Measurements from ENCODE around the gene ZFHX2. TPM values are rescaled to one million over a fixed set of nuclear protein-coding genes. Genes with fewer than 3 reads are reported as not detected.

The ZFHX2 gene
- total RNA-seq, 5 donors from 2014 or later (not counting 1 experiment from before 2014, with no cell fraction given): 0.15 to 1.3 (median 0.44) TPM

GRCh38 chr14:23566778-23567185 is 15.2 kb upstream of the ZFHX2 start:
- Mint-ChIP-seq H3K4me1 (peaks cover 33 to 44% (median 37%) of the 10 kb centered on the region in 3 donors), H3K27ac (peak overlapping the region; percentile 98 to 99), H3K9me3 (no peaks in the 10 kb centered on the region), H3K4me3 (peak overlapping the region; percentile 98 to 100 (median 99)), H3K36me3 (peaks cover 26% of the 10 kb centered on the region), H3K27me3 (no peaks in the 10 kb centered on the region)
- ChIA-PET CTCF (interaction anchor here in 1 of 2 donors (0.9 to 1.1 kb wide), 2 partner anchors 88 to 542 kb away, joined by 3 to 4 read pairs; no protein-coding TSS in a partner anchor), POLR2A (interaction anchor here (0.5 to 0.7 kb wide), 2 partner anchors 15 to 568 kb away, joined by 3 to 5 read pairs; no protein-coding TSS in a partner anchor)
- Histone ChIP-seq H3K27ac (ENCODE audit: low read length) (peak overlapping the region; percentile 78), H3K4me1 (ENCODE audit: control insufficient read depth in 1 of 2, extremely low read depth in 1 of 2, insufficient read depth in 2 of 2, low read length in 2 of 2) (peaks cover 9 to 38% of the 10 kb centered on the region in 2 experiments), H3K9me3 (no peaks in the 10 kb centered on the region), H3K36me3 (ENCODE audit: control insufficient read depth in 2 of 2, extremely low read depth in 1 of 2, insufficient read depth in 1 of 2, low read length in 1 of 2) (peaks cover 10 to 44% of the 10 kb centered on the region in 2 donors), H3K4me3 (ENCODE audit: control insufficient read depth in 1 of 2, extremely low read depth in 1 of 2, low read length in 1 of 2) (peak overlapping the region; percentile 89 to 95), H3K27me3 (replicated peaks in 1 of 2; ENCODE audit: control insufficient read depth in 2 of 2, extremely low read depth in 1 of 2, insufficient read depth in 2 of 2, low read length in 1 of 2) (peaks cover 0 to 8% of the 10 kb centered on the region in 2 experiments)
- 35% methylated on average over 5 of the region's 5 CpGs for WGBS (ENCODE audit: insufficient coverage)
- ATAC-seq (replicated peaks in 1 of 4) (no peak), DNase-seq (no peak)

- H3K36me3 Mint-ChIP-seq: peaks cover 30% of the 10 kb centered on the region
- peaks cover 10 to 50% of the 10 kb centered on the region in 2 donors for H3K36me3 ChIP-seq (ENCODE audit: control insufficient read depth in 2 of 2, extremely low read depth in 1 of 2, insufficient read depth in 1 of 2, low read length in 1 of 2)
Measured at GRCh38 chr14:23566112-23566777, 14.7 kb upstream of the ZFHX2 start.

GRCh38 chr14:23565626-23566025 is 14.1 kb upstream of the ZFHX2 start:
- Mint-ChIP-seq H3K36me3 (peaks cover 35% of the 10 kb centered on the region), H3K27ac (peak overlapping the region in 1 of 2 donors; percentile 61), H3K4me3 (peak overlapping the region in 2 of 3 donors; percentile 47 to 98), H3K4me1 (peaks cover 35 to 48% (median 37%) of the 10 kb centered on the region in 3 donors), H3K9me3 (no peaks in the 10 kb centered on the region), H3K27me3 (no peaks in the 10 kb centered on the region)
- ATAC-seq (replicated peaks in 1 of 4) (no peak), DNase-seq (no peak)
- CTCF ChIA-PET: interaction anchor here in 1 of 2 donors (0.5 kb wide), 1 partner anchor 24 kb away, joined by 7 read pairs; no protein-coding TSS in a partner anchor
- Histone ChIP-seq H3K36me3 (ENCODE audit: control insufficient read depth in 2 of 2, extremely low read depth in 1 of 2, insufficient read depth in 1 of 2, low read length in 1 of 2) (peaks cover 10 to 56% of the 10 kb centered on the region in 2 donors), H3K4me1 (ENCODE audit: control insufficient read depth in 1 of 2, extremely low read depth in 1 of 2, insufficient read depth in 2 of 2, low read length in 2 of 2) (peaks cover 9 to 38% of the 10 kb centered on the region in 2 experiments), H3K27me3 (replicated peaks in 1 of 2; ENCODE audit: control insufficient read depth in 2 of 2, extremely low read depth in 1 of 2, insufficient read depth in 2 of 2, low read length in 1 of 2) (no peaks in the 10 kb centered on the region), H3K9me3 (no peaks in the 10 kb centered on the region), H3K27ac (ENCODE audit: low read length) (no peak overlapping the region), H3K4me3 (ENCODE audit: control insufficient read depth in 1 of 2, extremely low read depth in 1 of 2, low read length in 1 of 2) (no peak overlapping the region)
- POLR2A ChIA-PET: no interaction called here
- WGBS (ENCODE audit: insufficient coverage): 91% methylated on average over 10 of the region's 11 CpGs

More at GRCh38 chr14:23566112-23566777, 14.7 kb upstream of the ZFHX2 start:
- peak overlapping the region; percentile 89 to 95 for H3K4me3 ChIP-seq (ENCODE audit: control insufficient read depth in 1 of 2, extremely low read depth in 1 of 2, low read length in 1 of 2)
- peaks cover 0 to 3% of the 10 kb centered on the region in 2 experiments for H3K27me3 ChIP-seq (replicated peaks in 1 of 2; ENCODE audit: control insufficient read depth in 2 of 2, extremely low read depth in 1 of 2, insufficient read depth in 2 of 2, low read length in 1 of 2)
- Mint-ChIP-seq H3K9me3 (no peaks in the 10 kb centered on the region), H3K4me1 (peaks cover 35 to 46% (median 37%) of the 10 kb centered on the region in 3 donors), H3K27ac (peak overlapping the region; percentile 98 to 99), H3K27me3 (no peaks in the 10 kb centered on the region), H3K4me3 (peak overlapping the region; percentile 98 to 100 (median 99))
- H3K4me1 ChIP-seq (ENCODE audit: control insufficient read depth in 1 of 2, extremely low read depth in 1 of 2, insufficient read depth in 2 of 2, low read length in 2 of 2): peaks cover 9 to 38% of the 10 kb centered on the region in 2 experiments
- ATAC-seq (replicated peaks in 1 of 4): no peak
- no peak overlapping the region for H3K27ac ChIP-seq (ENCODE audit: low read length)
- POLR2A ChIA-PET: no interaction called here
- 98% methylated on average over 6 of the region's 10 CpGs for WGBS (ENCODE audit: insufficient coverage)
- no peaks in the 10 kb centered on the region for H3K9me3 ChIP-seq
- no peak for DNase-seq
- CTCF ChIA-PET: interaction anchor here in 1 of 2 donors (0.5 kb wide), 1 partner anchor 25 kb away, joined by 7 read pairs; no protein-coding TSS in a partner anchor

GRCh38 chr14:23564876-23565275 is 13.3 kb upstream of the ZFHX2 start:
- ChIA-PET CTCF (interaction anchor here in 1 of 2 donors (0.6 kb wide), 2 partner anchors 26 to 570 kb away, joined by 3 to 5 read pairs; no protein-coding TSS in a partner anchor), POLR2A (no interaction called here)
- Histone ChIP-seq H3K27ac (ENCODE audit: low read length) (no peak overlapping the region), H3K4me1 (ENCODE audit: control insufficient read depth in 1 of 2, extremely low read depth in 1 of 2, insufficient read depth in 2 of 2, low read length in 2 of 2) (peaks cover 9 to 38% of the 10 kb centered on the region in 2 experiments), H3K4me3 (ENCODE audit: control insufficient read depth in 1 of 2, extremely low read depth in 1 of 2, low read length in 1 of 2) (no peak overlapping the region), H3K9me3 (no peaks in the 10 kb centered on the region), H3K36me3 (ENCODE audit: control insufficient read depth in 2 of 2, extremely low read depth in 1 of 2, insufficient read depth in 1 of 2, low read length in 1 of 2) (peaks cover 10 to 63% of the 10 kb centered on the region in 2 donors), H3K27me3 (replicated peaks in 1 of 2; ENCODE audit: control insufficient read depth in 2 of 2, extremely low read depth in 1 of 2, insufficient read depth in 2 of 2, low read length in 1 of 2) (no peaks in the 10 kb centered on the region)
- Mint-ChIP-seq H3K27ac (peak overlapping the region in 1 of 2 donors; percentile 48), H3K36me3 (peaks cover 40% of the 10 kb centered on the region), H3K27me3 (no peaks in the 10 kb centered on the region), H3K4me1 (peaks cover 35 to 51% (median 43%) of the 10 kb centered on the region in 3 donors), H3K4me3 (peak overlapping the region in 1 of 3 donors; percentile 17), H3K9me3 (no peaks in the 10 kb centered on the region)
- no peak for DNase-seq
- no peak for ATAC-seq (replicated peaks in 1 of 4)
- WGBS (ENCODE audit: insufficient coverage): 100% methylated on average over 2 of the region's 7 CpGs

- peaks cover 13 to 69% of the 10 kb centered on the region in 2 donors for H3K36me3 ChIP-seq (ENCODE audit: control insufficient read depth in 2 of 2, extremely low read depth in 1 of 2, insufficient read depth in 1 of 2, low read length in 1 of 2)
- ChIA-PET POLR2A (no interaction called here), CTCF (interaction anchor here (0.6 to 9.2 kb wide), 5 partner anchors 15 to 570 kb away, joined by 3 to 107 read pairs (median 4); no protein-coding TSS in a partner anchor)
Measured at GRCh38 chr14:23564181-23564812, 12.7 kb upstream of the ZFHX2 start.

More at GRCh38 chr14:23564181-23564812, 12.7 kb upstream of the ZFHX2 start:
- ATAC-seq (replicated peaks in 1 of 4) (no peak), DNase-seq (no peak)
- Histone ChIP-seq H3K4me3 (ENCODE audit: control insufficient read depth in 1 of 2, extremely low read depth in 1 of 2, low read length in 1 of 2) (no peak overlapping the region), H3K27me3 (replicated peaks in 1 of 2; ENCODE audit: control insufficient read depth in 2 of 2, extremely low read depth in 1 of 2, insufficient read depth in 2 of 2, low read length in 1 of 2) (no peaks in the 10 kb centered on the region), H3K4me1 (ENCODE audit: control insufficient read depth in 1 of 2, extremely low read depth in 1 of 2, insufficient read depth in 2 of 2, low read length in 2 of 2) (peaks cover 9 to 40% of the 10 kb centered on the region in 2 experiments), H3K9me3 (no peaks in the 10 kb centered on the region), H3K27ac (ENCODE audit: low read length) (no peak overlapping the region)
- Mint-ChIP-seq H3K27ac (peak overlapping the region in 1 of 2 donors; percentile 51), H3K9me3 (no peaks in the 10 kb centered on the region), H3K36me3 (peaks cover 43% of the 10 kb centered on the region), H3K4me3 (no peak overlapping the region), H3K27me3 (no peaks in the 10 kb centered on the region), H3K4me1 (peaks cover 35 to 53% (median 43%) of the 10 kb centered on the region in 3 donors)
- WGBS (ENCODE audit: insufficient coverage): 93% methylated on average over 7 of the region's 13 CpGs
